Neural cell (in vitro differentiated cells): ENCODE measurements around the gene LRRC26. TPM values are rescaled to one million over a fixed set of nuclear protein-coding genes. Genes with fewer than 3 reads are reported as not detected.

ENCODE experiments used
- H2AFZ ChIP-seq: fragments of 200-600, 300-800 bp; sonication (generic), shearing (Covaris generic); 2 replicates; pipeline ENCODE4 v1.6.0; 2014; ENCODE audit warnings: low read depth, mild to moderate bottlenecking, antibody characterized with exemption, low read length, moderate library complexity
- H3F3A ChIP-seq: fragments of 200-600 bp; shearing (Covaris generic); 2 replicates; pipeline ENCODE4 v1.6.1; 2016; ENCODE audit warnings: mild to moderate bottlenecking, moderate library complexity, mixed read lengths, antibody characterized with exemption, low read length; ENCODE audit not compliant: insufficient read depth, poor library complexity, severe bottlenecking
- H3K27ac ChIP-seq: fragments of 200-600, 300-800 bp; sonication (generic), shearing (Covaris generic); 2 replicates; pipeline ENCODE4 v1.5.1; 2014; ENCODE audit warnings: mild to moderate bottlenecking, low read length, moderate library complexity
- H3K27me3 ChIP-seq: fragments of 300-800, 200-600 bp; sonication (generic), shearing (Covaris generic); 2 replicates; pipeline ENCODE4 v1.6.0; 2014; ENCODE audit warnings: mild to moderate bottlenecking, low read depth, low read length, moderate library complexity; ENCODE audit not compliant: insufficient read depth
- H3K36me3 ChIP-seq: fragments of 300-800, 200-600 bp; sonication (generic), shearing (Covaris generic); 2 replicates; pipeline ENCODE4 v1.5.1; 2014; ENCODE audit warnings: mild to moderate bottlenecking, antibody characterized with exemption, low read length, moderate library complexity; ENCODE audit not compliant: insufficient read depth
- H3K4me2 ChIP-seq: fragments of 300-800, 200-600 bp; sonication (generic), shearing (Covaris generic); 2 replicates; pipeline ENCODE4 v1.6.0; 2014; ENCODE audit warnings: mild to moderate bottlenecking, low read length
- H3K4me3 ChIP-seq: fragments of 300-800, 200-600 bp; sonication (generic), shearing (Covaris generic); 2 replicates; pipeline ENCODE4 v1.5.1; 2014; ENCODE audit warnings: mild to moderate bottlenecking, low read length, moderate library complexity
- H3K79me2 ChIP-seq: fragments of 200-600 bp; shearing (Covaris generic); replicated peaks from 2 replicates; pipeline ENCODE4 v1.6.0; 2014; ENCODE audit warnings: mild to moderate bottlenecking, low read length, moderate library complexity; ENCODE audit not compliant: insufficient read depth
- H3K9ac ChIP-seq: fragments of 300-800, 200-600 bp; sonication (generic), shearing (Covaris generic); 2 replicates; pipeline ENCODE4 v1.6.1; 2016; ENCODE audit warnings: mild to moderate bottlenecking, low read length, mixed read lengths
- H3K9me2 ChIP-seq: fragments of 200-600 bp; shearing (Covaris generic); 2 replicates; pipeline ENCODE4 v1.6.1; 2016; ENCODE audit warnings: mild to moderate bottlenecking, low read length, mixed read lengths; ENCODE audit not compliant: insufficient read depth
- H3K9me3 ChIP-seq: fragments of 200-600, 300-800 bp; sonication (generic), shearing (Covaris generic); 2 replicates; pipeline ENCODE4 v1.6.1; 2016; ENCODE audit warnings: mild to moderate bottlenecking, mixed run types, low read length, moderate library complexity, mixed read lengths
- H4K20me1 ChIP-seq: fragments of 200-600 bp; shearing (Covaris generic); 2 replicates; pipeline ENCODE4 v1.6.1; 2016; ENCODE audit warnings: mild to moderate bottlenecking, mixed run types; ENCODE audit not compliant: insufficient read depth
- EP300 ChIP-seq: fragments of 450-650 bp; conservative IDR thresholded peaks from 2 replicates; pipeline ENCODE4 v1.6.1; 2014; ENCODE audit warnings: antibody characterized with exemption, mild to moderate bottlenecking, moderate library complexity; ENCODE audit not compliant: poor library complexity, severe bottlenecking
- EZH2 ChIP-seq: fragments of 200-600, 300-800 bp; shearing (Covaris generic), sonication (generic); IDR thresholded peaks from 2 replicates; pipeline ENCODE4 v1.6.1; 2014; ENCODE audit warnings: antibody characterized with exemption, low read length, borderline replicate concordance, mild to moderate bottlenecking; ENCODE audit not compliant: insufficient read depth, poor library complexity, severe bottlenecking
- MXI1 ChIP-seq: fragments of 450-650 bp; conservative IDR thresholded peaks from 2 replicates; pipeline ENCODE4 v1.6.1; 2014; ENCODE audit warnings: antibody characterized with exemption, mild to moderate bottlenecking; ENCODE audit not compliant: poor library complexity, severe bottlenecking
- POLR2AphosphoS5 ChIP-seq: IDR thresholded peaks from 2 replicates; pipeline ENCODE4 v1.6.1; 2012
- RAD21 ChIP-seq: fragments of 450-650 bp; conservative IDR thresholded peaks from 2 replicates; pipeline ENCODE4 v1.6.1; 2014; ENCODE audit warnings: antibody characterized with exemption, mild to moderate bottlenecking, moderate library complexity
- REST ChIP-seq: IDR thresholded peaks from 2 replicates; pipeline ENCODE4 v1.6.1; 2012; ENCODE audit warnings: borderline replicate concordance
- SMC3 ChIP-seq: fragments of 450-650 bp; conservative IDR thresholded peaks from 2 replicates; pipeline ENCODE4 v1.6.1; 2014; ENCODE audit warnings: antibody characterized with exemption, mild to moderate bottlenecking, moderate library complexity; ENCODE audit not compliant: poor library complexity
- TAF1 ChIP-seq: IDR thresholded peaks from 2 replicates; pipeline ENCODE4 v1.6.1; 2012; ENCODE audit warnings: low read depth
- polyA plus RNA-seq: library from polyadenylated mRNA; depleted of rRNA; stranded (reverse); fragments of >200 nt; gene quantifications from 2 replicates; pipeline ENCODE4 v1.2.3, GENCODE V29; 2014
- TF ChIP-seq, protein P1 (sequence below): fragments of 450-650 bp; IDR thresholded peaks from 2 replicates; pipeline ENCODE4 v1.5.1; 2014; ENCODE audit warnings: antibody characterized with exemption, mild to moderate bottlenecking, moderate library complexity; ENCODE audit not compliant: poor library complexity, severe bottlenecking

The LRRC26 gene
- polyA plus RNA-seq, 1 donor from 2014 or later = 2.2 TPM

- H3K9ac ChIP-seq = peak overlapping the region; percentile 85
- TF ChIP-seq EP300 (no peak), EZH2 (no peak), RAD21 (no peak), POLR2AphosphoS5 (no peak), REST (no peak), SMC3 (no peak), MXI1 (no peak), TAF1 (no peak)
- TF ChIP-seq, protein P1, sequence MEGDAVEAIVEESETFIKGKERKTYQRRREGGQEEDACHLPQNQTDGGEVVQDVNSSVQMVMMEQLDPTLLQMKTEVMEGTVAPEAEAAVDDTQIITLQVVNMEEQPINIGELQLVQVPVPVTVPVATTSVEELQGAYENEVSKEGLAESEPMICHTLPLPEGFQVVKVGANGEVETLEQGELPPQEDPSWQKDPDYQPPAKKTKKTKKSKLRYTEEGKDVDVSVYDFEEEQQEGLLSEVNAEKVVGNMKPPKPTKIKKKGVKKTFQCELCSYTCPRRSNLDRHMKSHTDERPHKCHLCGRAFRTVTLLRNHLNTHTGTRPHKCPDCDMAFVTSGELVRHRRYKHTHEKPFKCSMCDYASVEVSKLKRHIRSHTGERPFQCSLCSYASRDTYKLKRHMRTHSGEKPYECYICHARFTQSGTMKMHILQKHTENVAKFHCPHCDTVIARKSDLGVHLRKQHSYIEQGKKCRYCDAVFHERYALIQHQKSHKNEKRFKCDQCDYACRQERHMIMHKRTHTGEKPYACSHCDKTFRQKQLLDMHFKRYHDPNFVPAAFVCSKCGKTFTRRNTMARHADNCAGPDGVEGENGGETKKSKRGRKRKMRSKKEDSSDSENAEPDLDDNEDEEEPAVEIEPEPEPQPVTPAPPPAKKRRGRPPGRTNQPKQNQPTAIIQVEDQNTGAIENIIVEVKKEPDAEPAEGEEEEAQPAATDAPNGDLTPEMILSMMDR = no peak
- peaks cover 14% of the 10 kb centered on the region for H3K79me2 ChIP-seq
- no peak overlapping the region for H2AFZ ChIP-seq
- peak overlapping the region; percentile 91 for H3K4me2 ChIP-seq
- H3K9me3 ChIP-seq = no peaks in the 10 kb centered on the region
- H3K9me2 ChIP-seq = no peaks in the 10 kb centered on the region
- peak overlapping the region; percentile 98 for H3K4me3 ChIP-seq
- H3K36me3 ChIP-seq = no peaks in the 10 kb centered on the region
- no peaks in the 10 kb centered on the region for H3K27me3 ChIP-seq
- no peaks in the 10 kb centered on the region for H3F3A ChIP-seq
- H4K20me1 ChIP-seq = no peaks in the 10 kb centered on the region
- H3K27ac ChIP-seq = peak overlapping the region; percentile 76
These were observed 19.7 kb upstream of the LRRC26 start for GRCh38 chr9:137189297-137190295.

GRCh38 chr9:137188490-137189296, 18.8 kb upstream of the LRRC26 start, which contains the start of the genes ANAPC2 and SSNA1:
TSS of gene ANAPC2 (minus strand) at chr9:137188560. CDS start at chr9:137188532, 28 bp downstream.
TSS of gene SSNA1 (plus strand) at chr9:137188676. CDS start at chr9:137188727, 51 bp downstream.
- Histone ChIP-seq H3F3A (no peaks in the 10 kb centered on the region), H3K36me3 (no peaks in the 10 kb centered on the region), H3K27ac (peak within 1 kb of the TSS; percentile 76), H3K9me3 (no peaks in the 10 kb centered on the region), H3K9ac (peak within 1 kb of the TSS; percentile 85), H3K27me3 (no peaks in the 10 kb centered on the region), H3K4me3 (peak within 1 kb of the TSS; percentile 98), H4K20me1 (no peaks in the 10 kb centered on the region), H3K79me2 (peaks cover 14% of the 10 kb centered on the region), H3K4me2 (peak within 1 kb of the TSS; percentile 95), H2AFZ (peak within 1 kb of the TSS; percentile 69), H3K9me2 (no peaks in the 10 kb centered on the region)
- TF ChIP-seq MXI1 (peak; percentile 93), EZH2 (no peak), SMC3 (peak; percentile 51), TAF1 (peak; percentile 44), RAD21 (peak; percentile 27), POLR2AphosphoS5 (no peak), EP300 (peak; percentile 79), REST (peak; percentile 66)
- TF ChIP-seq, protein P1 = peak; percentile 46
